Measurements from ENCODE around the gene PRCC. TPM values are rescaled to one million over a fixed set of nuclear protein-coding genes. Genes with fewer than 3 reads are reported as not detected.

Gene PRCC
- total and polyA plus RNA-seq, 2 of the 8 experiments (the other 6 are each of a cell fraction or from before 2014, with no cell fraction given) = 95.2 to 115 TPM

- TF ChIP-seq, protein P1, sequence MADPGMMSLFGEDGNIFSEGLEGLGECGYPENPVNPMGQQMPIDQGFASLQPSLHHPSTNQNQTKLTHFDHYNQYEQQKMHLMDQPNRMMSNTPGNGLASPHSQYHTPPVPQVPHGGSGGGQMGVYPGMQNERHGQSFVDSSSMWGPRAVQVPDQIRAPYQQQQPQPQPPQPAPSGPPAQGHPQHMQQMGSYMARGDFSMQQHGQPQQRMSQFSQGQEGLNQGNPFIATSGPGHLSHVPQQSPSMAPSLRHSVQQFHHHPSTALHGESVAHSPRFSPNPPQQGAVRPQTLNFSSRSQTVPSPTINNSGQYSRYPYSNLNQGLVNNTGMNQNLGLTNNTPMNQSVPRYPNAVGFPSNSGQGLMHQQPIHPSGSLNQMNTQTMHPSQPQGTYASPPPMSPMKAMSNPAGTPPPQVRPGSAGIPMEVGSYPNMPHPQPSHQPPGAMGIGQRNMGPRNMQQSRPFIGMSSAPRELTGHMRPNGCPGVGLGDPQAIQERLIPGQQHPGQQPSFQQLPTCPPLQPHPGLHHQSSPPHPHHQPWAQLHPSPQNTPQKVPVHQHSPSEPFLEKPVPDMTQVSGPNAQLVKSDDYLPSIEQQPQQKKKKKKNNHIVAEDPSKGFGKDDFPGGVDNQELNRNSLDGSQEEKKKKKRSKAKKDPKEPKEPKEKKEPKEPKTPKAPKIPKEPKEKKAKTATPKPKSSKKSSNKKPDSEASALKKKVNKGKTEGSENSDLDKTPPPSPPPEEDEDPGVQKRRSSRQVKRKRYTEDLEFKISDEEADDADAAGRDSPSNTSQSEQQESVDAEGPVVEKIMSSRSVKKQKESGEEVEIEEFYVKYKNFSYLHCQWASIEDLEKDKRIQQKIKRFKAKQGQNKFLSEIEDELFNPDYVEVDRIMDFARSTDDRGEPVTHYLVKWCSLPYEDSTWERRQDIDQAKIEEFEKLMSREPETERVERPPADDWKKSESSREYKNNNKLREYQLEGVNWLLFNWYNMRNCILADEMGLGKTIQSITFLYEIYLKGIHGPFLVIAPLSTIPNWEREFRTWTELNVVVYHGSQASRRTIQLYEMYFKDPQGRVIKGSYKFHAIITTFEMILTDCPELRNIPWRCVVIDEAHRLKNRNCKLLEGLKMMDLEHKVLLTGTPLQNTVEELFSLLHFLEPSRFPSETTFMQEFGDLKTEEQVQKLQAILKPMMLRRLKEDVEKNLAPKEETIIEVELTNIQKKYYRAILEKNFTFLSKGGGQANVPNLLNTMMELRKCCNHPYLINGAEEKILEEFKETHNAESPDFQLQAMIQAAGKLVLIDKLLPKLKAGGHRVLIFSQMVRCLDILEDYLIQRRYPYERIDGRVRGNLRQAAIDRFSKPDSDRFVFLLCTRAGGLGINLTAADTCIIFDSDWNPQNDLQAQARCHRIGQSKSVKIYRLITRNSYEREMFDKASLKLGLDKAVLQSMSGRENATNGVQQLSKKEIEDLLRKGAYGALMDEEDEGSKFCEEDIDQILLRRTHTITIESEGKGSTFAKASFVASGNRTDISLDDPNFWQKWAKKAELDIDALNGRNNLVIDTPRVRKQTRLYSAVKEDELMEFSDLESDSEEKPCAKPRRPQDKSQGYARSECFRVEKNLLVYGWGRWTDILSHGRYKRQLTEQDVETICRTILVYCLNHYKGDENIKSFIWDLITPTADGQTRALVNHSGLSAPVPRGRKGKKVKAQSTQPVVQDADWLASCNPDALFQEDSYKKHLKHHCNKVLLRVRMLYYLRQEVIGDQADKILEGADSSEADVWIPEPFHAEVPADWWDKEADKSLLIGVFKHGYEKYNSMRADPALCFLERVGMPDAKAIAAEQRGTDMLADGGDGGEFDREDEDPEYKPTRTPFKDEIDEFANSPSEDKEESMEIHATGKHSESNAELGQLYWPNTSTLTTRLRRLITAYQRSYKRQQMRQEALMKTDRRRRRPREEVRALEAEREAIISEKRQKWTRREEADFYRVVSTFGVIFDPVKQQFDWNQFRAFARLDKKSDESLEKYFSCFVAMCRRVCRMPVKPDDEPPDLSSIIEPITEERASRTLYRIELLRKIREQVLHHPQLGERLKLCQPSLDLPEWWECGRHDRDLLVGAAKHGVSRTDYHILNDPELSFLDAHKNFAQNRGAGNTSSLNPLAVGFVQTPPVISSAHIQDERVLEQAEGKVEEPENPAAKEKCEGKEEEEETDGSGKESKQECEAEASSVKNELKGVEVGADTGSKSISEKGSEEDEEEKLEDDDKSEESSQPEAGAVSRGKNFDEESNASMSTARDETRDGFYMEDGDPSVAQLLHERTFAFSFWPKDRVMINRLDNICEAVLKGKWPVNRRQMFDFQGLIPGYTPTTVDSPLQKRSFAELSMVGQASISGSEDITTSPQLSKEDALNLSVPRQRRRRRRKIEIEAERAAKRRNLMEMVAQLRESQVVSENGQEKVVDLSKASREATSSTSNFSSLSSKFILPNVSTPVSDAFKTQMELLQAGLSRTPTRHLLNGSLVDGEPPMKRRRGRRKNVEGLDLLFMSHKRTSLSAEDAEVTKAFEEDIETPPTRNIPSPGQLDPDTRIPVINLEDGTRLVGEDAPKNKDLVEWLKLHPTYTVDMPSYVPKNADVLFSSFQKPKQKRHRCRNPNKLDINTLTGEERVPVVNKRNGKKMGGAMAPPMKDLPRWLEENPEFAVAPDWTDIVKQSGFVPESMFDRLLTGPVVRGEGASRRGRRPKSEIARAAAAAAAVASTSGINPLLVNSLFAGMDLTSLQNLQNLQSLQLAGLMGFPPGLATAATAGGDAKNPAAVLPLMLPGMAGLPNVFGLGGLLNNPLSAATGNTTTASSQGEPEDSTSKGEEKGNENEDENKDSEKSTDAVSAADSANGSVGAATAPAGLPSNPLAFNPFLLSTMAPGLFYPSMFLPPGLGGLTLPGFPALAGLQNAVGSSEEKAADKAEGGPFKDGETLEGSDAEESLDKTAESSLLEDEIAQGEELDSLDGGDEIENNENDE (IDR thresholded peaks at IDR 0.05; ENCODE audit: insufficient replicate concordance, low read length) = no peak
- TF ChIP-seq JUND (IDR thresholded peaks at IDR 0.05; ENCODE audit: low read length) (no peak), CHD2 (IDR thresholded peaks at IDR 0.05; ENCODE audit: low read length) (no peak), SP2 (IDR thresholded peaks at IDR 0.05; ENCODE audit: low read length) (no peak), PHF8 (conservative IDR thresholded peaks at IDR 0.05; ENCODE audit: low read depth, low read length) (no peak), TCF12 (IDR thresholded peaks at IDR 0.05; ENCODE audit: low read depth, low read length) (no peak)
These were observed 40.3 kb downstream of the PRCC start (continued) for GRCh38 chr1:156807627-156808026.
